PC-9 (cell line): ENCODE results near the gene PRSS22. TPM values are rescaled to one million over a fixed set of nuclear protein-coding genes. Genes with fewer than 3 reads are reported as not detected.

Experiments used
- BruUV-seq: library from RNA; stranded (reverse); fragments of 400-500 nt; replicated peaks from 2 replicates; lab custom pipeline; 2021; lab: Mats Ljungman, UMichigan
- CTCF ChIA-PET: fragments of 300-600 bp; sonication (Branson Sonifier 250); formaldehyde crosslinking; loops from one replicate; lab custom pipeline; 2022; ENCODE audit warnings: antibody characterized with exemption; lab: Charles Lee
- POLR2A ChIA-PET: fragments of 300-600 bp; sonication (Branson Sonifier 250); formaldehyde crosslinking; loops from one replicate; lab custom pipeline; 2022; ENCODE audit warnings: antibody characterized with exemption; ENCODE audit not compliant: unreplicated experiment; lab: Charles Lee
- DNase-seq, 2 experiments: peaks; one replicate each; pipeline versions ENCODE4 v3.0.0 to v3.0.0-alpha.2; 2015 to 2022; ENCODE audit warnings: mixed read lengths in 1 of 2
- H2AFZ ChIP-seq: fragments of 200-600 bp; sonication (generic); 2 replicates; pipeline ENCODE4 v1.8.1; 2017; ENCODE audit warnings: antibody characterized with exemption
- H3F3A ChIP-seq: fragments of 200-600 bp; sonication (generic); 2 replicates; pipeline ENCODE4 v1.8.1; 2017; ENCODE audit warnings: antibody characterized with exemption, mild to moderate bottlenecking, low read depth; ENCODE audit not compliant: insufficient read depth
- H3K27ac ChIP-seq: fragments of 200-600 bp; sonication (generic); 2 replicates; pipeline ENCODE4 v1.6.1; 2016; ENCODE audit warnings: mixed run types
- H3K27me3 ChIP-seq: fragments of 200-600 bp; sonication (generic); 2 replicates; pipeline ENCODE4 v1.6.1; 2016; ENCODE audit warnings: low read depth, mixed run types; ENCODE audit not compliant: insufficient read depth
- H3K36me3 ChIP-seq: fragments of 200-600 bp; sonication (generic); 2 replicates; pipeline ENCODE4 v1.6.1; 2016; ENCODE audit warnings: low read depth, mixed run types
- H3K4me1 ChIP-seq: fragments of 200-600 bp; sonication (generic); replicated peaks from 2 replicates; pipeline ENCODE4 v1.6.1; 2016; ENCODE audit warnings: mixed run types; ENCODE audit not compliant: insufficient read depth
- H3K4me2 ChIP-seq: fragments of 200-600 bp; sonication (generic); 2 replicates; pipeline ENCODE4 v1.6.1; 2017; ENCODE audit warnings: mixed run types
- H3K4me3 ChIP-seq: fragments of 200-600 bp; sonication (generic); 2 replicates; pipeline ENCODE4 v1.6.1; 2016; ENCODE audit warnings: mixed run types
- H3K79me2 ChIP-seq: fragments of 200-600 bp; sonication (generic); 2 replicates; pipeline ENCODE4 v1.6.1; 2017; ENCODE audit warnings: low read depth, mixed run types
- H3K9me2 ChIP-seq: fragments of 200-600 bp; sonication (generic); 2 replicates; pipeline ENCODE4 v1.8.1; 2017; ENCODE audit warnings: mild to moderate bottlenecking; ENCODE audit not compliant: insufficient read depth
- H3K9me3 ChIP-seq: fragments of 200-600 bp; sonication (generic); 2 replicates; pipeline ENCODE4 v1.8.1; 2016; ENCODE audit warnings: low read depth; ENCODE audit not compliant: insufficient read depth
- H4K20me1 ChIP-seq: fragments of 200-600 bp; sonication (generic); 2 replicates; pipeline ENCODE4 v1.8.1; 2017; ENCODE audit not compliant: insufficient read depth
- CTCF ChIP-seq: fragments of 200-600 bp; sonication (generic); conservative IDR thresholded peaks from 2 replicates; pipeline ENCODE4 v1.6.1; 2017; ENCODE audit warnings: mixed run types, antibody characterized with exemption, mild to moderate bottlenecking, moderate library complexity
- EZH2 ChIP-seq: fragments of 200-600 bp; sonication (generic); IDR thresholded peaks from 2 replicates; pipeline ENCODE4 v1.8.0; 2017; ENCODE audit warnings: antibody characterized with exemption, low read depth
- intact Hi-C: fragments of 100-400 bp; cut with micrococcal nuclease; formaldehyde crosslinking; loops from one replicate; pipeline ENCODE4 v1.10.0; 2022; ENCODE audit not compliant: unreplicated experiment
- total RNA-seq: library from RNA; stranded (reverse); gene quantifications from 2 replicates; pipeline ENCODE4 v1.2.3, GENCODE V29; 2021

Gene PRSS22
- total RNA-seq, 1 experiment from 2014 or later = 99.7 TPM

GRCh38 chr16:2853531-2854073 lies 4.4 kb downstream of the PRSS22 start:
- H3K4me1 ChIP-seq = peaks cover 38% of the 10 kb centered on the region
- H3K27me3 ChIP-seq = no peaks in the 10 kb centered on the region
- ChIA-PET CTCF (no interaction called here), POLR2A (interaction anchor here (0.6 to 1.0 kb wide), 3 partner anchors 24 to 180 kb away, joined by 3 to 21 read pairs (median 3); partner anchors contain the start of gene ZG16B)
- no peaks in the 10 kb centered on the region for H3K9me2 ChIP-seq
- peaks cover 14% of the 10 kb centered on the region for H3K9me3 ChIP-seq
- peaks cover 37% of the 10 kb centered on the region for H3K79me2 ChIP-seq
- no peak overlapping the region for H3K4me3 ChIP-seq
- H4K20me1 ChIP-seq = peaks cover 5% of the 10 kb centered on the region
- intact Hi-C loops = no loop called here
- TF ChIP-seq EZH2 (no peak), CTCF (no peak)
- DNase-seq = no peak
- H3K36me3 ChIP-seq = peaks cover 30% of the 10 kb centered on the region
- H3K4me2 ChIP-seq = no peak overlapping the region
- no TSS peak for BruUV-seq
- no peak overlapping the region for H3K27ac ChIP-seq
- no peak overlapping the region for H2AFZ ChIP-seq
- peaks cover 67% of the 10 kb centered on the region for H3F3A ChIP-seq

- BruUV-seq = no TSS peak
- no peak overlapping the region for H3K27ac ChIP-seq
- H3K27me3 ChIP-seq = no peaks in the 10 kb centered on the region
- peaks cover 14% of the 10 kb centered on the region for H3K9me3 ChIP-seq
- TF ChIP-seq EZH2 (no peak), CTCF (no peak)
- intact Hi-C loops = no loop called here
- H3K4me3 ChIP-seq = no peak overlapping the region
- no peaks in the 10 kb centered on the region for H3K9me2 ChIP-seq
- POLR2A ChIA-PET = no interaction called here
- no peak overlapping the region for H2AFZ ChIP-seq
- peaks cover 30% of the 10 kb centered on the region for H3K36me3 ChIP-seq
- H4K20me1 ChIP-seq = peaks cover 5% of the 10 kb centered on the region
- CTCF ChIA-PET = no interaction called here
- no peak for DNase-seq
- H3K4me1 ChIP-seq = peaks cover 43% of the 10 kb centered on the region
- peaks cover 67% of the 10 kb centered on the region for H3F3A ChIP-seq
- H3K79me2 ChIP-seq = peaks cover 37% of the 10 kb centered on the region
- H3K4me2 ChIP-seq = no peak overlapping the region
Measured at GRCh38 chr16:2852731-2853507, 5.1 kb downstream of the PRSS22 start.

GRCh38 chr16:2852003-2852730 lies 5.8 kb downstream of the PRSS22 start:
- CTCF ChIA-PET = no interaction called here

More at GRCh38 chr16:2852003-2852730, 5.8 kb downstream of the PRSS22 start:
- Histone ChIP-seq H3F3A (peaks cover 71% of the 10 kb centered on the region), H3K36me3 (peaks cover 30% of the 10 kb centered on the region), H3K27me3 (no peaks in the 10 kb centered on the region), H3K9me3 (peaks cover 14% of the 10 kb centered on the region), H3K79me2 (peaks cover 31% of the 10 kb centered on the region), H3K4me1 (peaks cover 50% of the 10 kb centered on the region), H4K20me1 (peaks cover 5% of the 10 kb centered on the region), H3K27ac (peak overlapping the region; percentile 64), H3K4me3 (no peak overlapping the region), H2AFZ (no peak overlapping the region), H3K4me2 (no peak overlapping the region), H3K9me2 (no peaks in the 10 kb centered on the region)
- no peak for DNase-seq
- no peak for TF ChIP-seq EZH2
- TF ChIP-seq CTCF = no peak
- no TSS peak for BruUV-seq
- intact Hi-C loops = no loop called here
- POLR2A ChIA-PET = no interaction called here
